HL-60/S4 treated with retinoic acid at 250 ng/mL for 4 days and 3 days (cell line): ENCODE data around the gene POLR3B.

Source experiments
- in situ Hi-C: fragments of 300-500 bp; cut with MboI; formaldehyde crosslinking; loops from 2 replicates; pipeline ENCODE4 v1.7.0; 2022; ENCODE audit warnings: low sequenced_read_pairs

POLR3B gene

GRCh38 chr12:106527356-106527755 is 169.8 kb downstream of the POLR3B start:
- in situ Hi-C loops, result no loop called here

- in situ Hi-C loops, result no loop called here
Observed at GRCh38 chr12:106541201-106541600, 183.7 kb downstream of the POLR3B start.

GRCh38 chr12:106551410-106551809 is 193.9 kb downstream of the POLR3B start:
- in situ Hi-C loops, result no loop called here

- in situ Hi-C loops, result no loop called here
Observed at GRCh38 chr12:106552228-106552627, 194.7 kb downstream of the POLR3B start.
